ENCODE results near the gene CREB3L1. TPM values are rescaled to one million over a fixed set of nuclear protein-coding genes. Genes with fewer than 3 reads are reported as not detected.

CREB3L1 gene
- total and polyA plus RNA-seq, 2 experiments from 2014 or later, result 8.5 to 10.4 TPM

- TF ChIP-seq REST (IDR thresholded peaks at IDR 0.05; ENCODE audit: unreplicated experiment) (no peak), EZH2phosphoT487 (IDR thresholded peaks at IDR 0.05; ENCODE audit: unreplicated experiment) (no peak), NANOG (IDR thresholded peaks at IDR 0.05; ENCODE audit: borderline replicate concordance) (no peak)
These were observed 25.0 kb upstream of the CREB3L1 start (continued) for GRCh38 chr11:46252373-46252914.

- Histone ChIP-seq H3K4me1 (ENCODE audit: insufficient read depth) (peaks cover 16% of the 10 kb centered on the region), H3K4me3 (no peak overlapping the region), H3K27ac (ENCODE audit: low read depth) (no peak overlapping the region), H3K27me3 (ENCODE audit: insufficient read depth) (no peaks in the 10 kb centered on the region), H3K36me3 (ENCODE audit: insufficient read depth) (no peaks in the 10 kb centered on the region), H2AFZ (peak overlapping the region; percentile 89), H3K79me2 (replicated peaks; ENCODE audit: insufficient read depth) (no peaks in the 10 kb centered on the region), H3F3A (replicated peaks; ENCODE audit: low read depth) (no peaks in the 10 kb centered on the region), H4K20me1 (replicated peaks; ENCODE audit: insufficient read depth) (no peaks in the 10 kb centered on the region), H3K9me2 (ENCODE audit: insufficient read depth) (no peaks in the 10 kb centered on the region), H3K4me2 (no peak overlapping the region)
- TF ChIP-seq ETS1 (IDR thresholded peaks at IDR 0.05) (no peak), EZH2 (IDR thresholded peaks at IDR 0.05; ENCODE audit: low read depth, unreplicated experiment) (no peak), STAT1 (IDR thresholded peaks at IDR 0.05; ENCODE audit: unreplicated experiment) (no peak), ZNF462 (CRISPR knock-in tag; IDR thresholded peaks at IDR 0.05) (no peak), ZNF114 (CRISPR knock-in tag; IDR thresholded peaks at IDR 0.05) (no peak), REST (IDR thresholded peaks at IDR 0.05; ENCODE audit: unreplicated experiment) (no peak), EZH2phosphoT487 (IDR thresholded peaks at IDR 0.05; ENCODE audit: unreplicated experiment) (no peak)
- Mint-ChIP-seq H3K4me3 (no peak overlapping the region), H3K9me3 (no peaks in the 10 kb centered on the region), H3K36me3 (ENCODE audit: low read depth) (no peaks in the 10 kb centered on the region), H3K27ac (0 out of 2 replicates have a peak overlapping the region, but pooled peaks have one; percentile 66), H3K27me3 (ENCODE audit: insufficient read depth, low read depth, poor library complexity) (peaks cover 2% of the 10 kb centered on the region), H3K4me1 (peaks cover 17% of the 10 kb centered on the region)
- no peak for ATAC-seq
- DNase-seq (ENCODE audit: low spot score), result no peak
These were observed 24.0 kb upstream of the CREB3L1 start for GRCh38 chr11:46253258-46254132.

Data from GM23338 (cell line).